ENCODE results near the gene BUB1. TPM values are rescaled to one million over a fixed set of nuclear protein-coding genes. Genes with fewer than 3 reads are reported as not detected.

The BUB1 gene
- total RNA-seq, 1 donor from 2014 or later, result 7.8 TPM

GRCh38 chr2:110660558-110660957 is 17.3 kb downstream of the BUB1 start:
- no peaks in the 10 kb centered on the region for H3K9me3 ChIP-seq (ENCODE audit: control insufficient read depth in 3 of 3, low read length in 3 of 3)
- H3K4me3 ChIP-seq (ENCODE audit: low read length in 3 of 3), result no peak overlapping the region
- no peaks in the 10 kb centered on the region for H3K27me3 ChIP-seq (ENCODE audit: control insufficient read depth in 3 of 3, insufficient read depth in 3 of 3, low read length in 3 of 3)
- no peak overlapping the region for H3K27ac ChIP-seq (ENCODE audit: low read depth, low read length)
- no peaks in the 10 kb centered on the region for H3K36me3 ChIP-seq (ENCODE audit: control insufficient read depth in 3 of 3, insufficient read depth in 3 of 3, low read length in 3 of 3)
- no peak overlapping the region for H3K9ac ChIP-seq (ENCODE audit: low read depth in 1 of 3, low read length in 3 of 3)
- H3K4me1 ChIP-seq (ENCODE audit: control insufficient read depth in 3 of 3, insufficient read depth in 3 of 3, low read length in 3 of 3), result peaks cover 6 to 21% (median 6%) of the 10 kb centered on the region in 3 donors

GRCh38 chr2:110659248-110659647 is 18.6 kb downstream of the BUB1 start:
- Histone ChIP-seq H3K36me3 (ENCODE audit: control insufficient read depth in 3 of 3, insufficient read depth in 3 of 3, low read length in 3 of 3) (no peaks in the 10 kb centered on the region), H3K27me3 (ENCODE audit: control insufficient read depth in 3 of 3, insufficient read depth in 3 of 3, low read length in 3 of 3) (no peaks in the 10 kb centered on the region), H3K9me3 (ENCODE audit: control insufficient read depth in 3 of 3, low read length in 3 of 3) (no peaks in the 10 kb centered on the region), H3K4me3 (ENCODE audit: low read length in 3 of 3) (no peak overlapping the region), H3K9ac (ENCODE audit: low read depth in 1 of 3, low read length in 3 of 3) (no peak overlapping the region), H3K4me1 (ENCODE audit: control insufficient read depth in 3 of 3, insufficient read depth in 3 of 3, low read length in 3 of 3) (peaks cover 6 to 21% (median 6%) of the 10 kb centered on the region in 3 donors), H3K27ac (ENCODE audit: low read depth, low read length) (no peak overlapping the region)

- Histone ChIP-seq H3K27me3 (ENCODE audit: control insufficient read depth in 3 of 3, insufficient read depth in 3 of 3, low read length in 3 of 3) (no peaks in the 10 kb centered on the region), H3K9me3 (ENCODE audit: control insufficient read depth in 3 of 3, low read length in 3 of 3) (no peaks in the 10 kb centered on the region), H3K4me1 (ENCODE audit: control insufficient read depth in 3 of 3, insufficient read depth in 3 of 3, low read length in 3 of 3) (peaks cover 6 to 21% (median 6%) of the 10 kb centered on the region in 3 donors), H3K36me3 (ENCODE audit: control insufficient read depth in 3 of 3, insufficient read depth in 3 of 3, low read length in 3 of 3) (no peaks in the 10 kb centered on the region), H3K9ac (ENCODE audit: low read depth in 1 of 3, low read length in 3 of 3) (no peak overlapping the region), H3K4me3 (ENCODE audit: low read length in 3 of 3) (peak overlapping the region in 1 of 3 donors; percentile 11), H3K27ac (ENCODE audit: low read depth, low read length) (no peak overlapping the region)
Observed at GRCh38 chr2:110657724-110658305, 20.0 kb downstream of the BUB1 start.

- Histone ChIP-seq H3K27ac (ENCODE audit: low read depth, low read length) (no peak overlapping the region), H3K27me3 (ENCODE audit: control insufficient read depth in 3 of 3, insufficient read depth in 3 of 3, low read length in 3 of 3) (no peaks in the 10 kb centered on the region), H3K9me3 (ENCODE audit: control insufficient read depth in 3 of 3, low read length in 3 of 3) (no peaks in the 10 kb centered on the region), H3K9ac (ENCODE audit: low read depth in 1 of 3, low read length in 3 of 3) (no peak overlapping the region), H3K4me1 (ENCODE audit: control insufficient read depth in 3 of 3, insufficient read depth in 3 of 3, low read length in 3 of 3) (peaks cover 6 to 14% (median 6%) of the 10 kb centered on the region in 3 donors), H3K4me3 (ENCODE audit: low read length in 3 of 3) (no peak overlapping the region), H3K36me3 (ENCODE audit: control insufficient read depth in 3 of 3, insufficient read depth in 3 of 3, low read length in 3 of 3) (no peaks in the 10 kb centered on the region)
Observed at GRCh38 chr2:110655701-110656100, 22.2 kb downstream of the BUB1 start.

GRCh38 chr2:110653861-110654260 is 24.0 kb downstream of the BUB1 start:
- Histone ChIP-seq H3K9ac (ENCODE audit: low read depth in 1 of 3, low read length in 3 of 3) (no peak overlapping the region), H3K4me1 (ENCODE audit: control insufficient read depth in 3 of 3, insufficient read depth in 3 of 3, low read length in 3 of 3) (peaks cover 5 to 6% (median 6%) of the 10 kb centered on the region in 3 donors), H3K36me3 (ENCODE audit: control insufficient read depth in 3 of 3, insufficient read depth in 3 of 3, low read length in 3 of 3) (no peaks in the 10 kb centered on the region), H3K27me3 (ENCODE audit: control insufficient read depth in 3 of 3, insufficient read depth in 3 of 3, low read length in 3 of 3) (no peaks in the 10 kb centered on the region), H3K4me3 (ENCODE audit: low read length in 3 of 3) (no peak overlapping the region), H3K9me3 (ENCODE audit: control insufficient read depth in 3 of 3, low read length in 3 of 3) (no peaks in the 10 kb centered on the region), H3K27ac (ENCODE audit: low read depth, low read length) (no peak overlapping the region)

- Histone ChIP-seq H3K9me3 (ENCODE audit: control insufficient read depth in 3 of 3, low read length in 3 of 3) (no peaks in the 10 kb centered on the region), H3K4me3 (ENCODE audit: low read length in 3 of 3) (no peak overlapping the region), H3K36me3 (ENCODE audit: control insufficient read depth in 3 of 3, insufficient read depth in 3 of 3, low read length in 3 of 3) (no peaks in the 10 kb centered on the region), H3K27me3 (ENCODE audit: control insufficient read depth in 3 of 3, insufficient read depth in 3 of 3, low read length in 3 of 3) (no peaks in the 10 kb centered on the region), H3K9ac (ENCODE audit: low read depth in 1 of 3, low read length in 3 of 3) (no peak overlapping the region), H3K27ac (ENCODE audit: low read depth, low read length) (no peak overlapping the region), H3K4me1 (ENCODE audit: control insufficient read depth in 3 of 3, insufficient read depth in 3 of 3, low read length in 3 of 3) (no peaks in the 10 kb centered on the region)
Observed at GRCh38 chr2:110650346-110650745, 27.5 kb downstream of the BUB1 start.

- no peak overlapping the region for H3K9ac ChIP-seq (ENCODE audit: low read depth in 1 of 3, low read length in 3 of 3)
- no peaks in the 10 kb centered on the region for H3K27me3 ChIP-seq (ENCODE audit: control insufficient read depth in 3 of 3, insufficient read depth in 3 of 3, low read length in 3 of 3)
- H3K4me3 ChIP-seq (ENCODE audit: low read length in 3 of 3), result no peak overlapping the region
- no peaks in the 10 kb centered on the region for H3K9me3 ChIP-seq (ENCODE audit: control insufficient read depth in 3 of 3, low read length in 3 of 3)
- H3K4me1 ChIP-seq (ENCODE audit: control insufficient read depth in 3 of 3, insufficient read depth in 3 of 3, low read length in 3 of 3), result no peaks in the 10 kb centered on the region
- H3K27ac ChIP-seq (ENCODE audit: low read depth, low read length), result no peak overlapping the region
- no peaks in the 10 kb centered on the region for H3K36me3 ChIP-seq (ENCODE audit: control insufficient read depth in 3 of 3, insufficient read depth in 3 of 3, low read length in 3 of 3)
Observed at GRCh38 chr2:110647777-110648176, 30.1 kb downstream of the BUB1 start.

- H3K36me3 ChIP-seq (ENCODE audit: control insufficient read depth in 3 of 3, insufficient read depth in 3 of 3, low read length in 3 of 3), result no peaks in the 10 kb centered on the region
- H3K9me3 ChIP-seq (ENCODE audit: control insufficient read depth in 3 of 3, low read length in 3 of 3), result no peaks in the 10 kb centered on the region
- H3K27ac ChIP-seq (ENCODE audit: low read depth, low read length), result no peak overlapping the region
- no peak overlapping the region for H3K4me3 ChIP-seq (ENCODE audit: low read length in 3 of 3)
- H3K9ac ChIP-seq (ENCODE audit: low read depth in 1 of 3, low read length in 3 of 3), result no peak overlapping the region
- no peaks in the 10 kb centered on the region for H3K4me1 ChIP-seq (ENCODE audit: control insufficient read depth in 3 of 3, insufficient read depth in 3 of 3, low read length in 3 of 3)
- H3K27me3 ChIP-seq (ENCODE audit: control insufficient read depth in 3 of 3, insufficient read depth in 3 of 3, low read length in 3 of 3), result no peaks in the 10 kb centered on the region
Observed at GRCh38 chr2:110645616-110646015, 32.2 kb downstream of the BUB1 start.

GRCh38 chr2:110644357-110644756 is 33.5 kb downstream of the BUB1 start:
- Histone ChIP-seq H3K4me1 (ENCODE audit: control insufficient read depth in 3 of 3, insufficient read depth in 3 of 3, low read length in 3 of 3) (no peaks in the 10 kb centered on the region), H3K27me3 (ENCODE audit: control insufficient read depth in 3 of 3, insufficient read depth in 3 of 3, low read length in 3 of 3) (no peaks in the 10 kb centered on the region)

GRCh38 chr2:110642360-110642759 is 35.5 kb downstream of the BUB1 start:
- Histone ChIP-seq H3K27ac (ENCODE audit: low read depth, low read length) (no peak overlapping the region), H3K9ac (ENCODE audit: low read depth in 1 of 3, low read length in 3 of 3) (no peak overlapping the region), H3K4me1 (ENCODE audit: control insufficient read depth in 3 of 3, insufficient read depth in 3 of 3, low read length in 3 of 3) (no peaks in the 10 kb centered on the region), H3K4me3 (ENCODE audit: low read length in 3 of 3) (no peak overlapping the region), H3K9me3 (ENCODE audit: control insufficient read depth in 3 of 3, low read length in 3 of 3) (no peaks in the 10 kb centered on the region), H3K27me3 (ENCODE audit: control insufficient read depth in 3 of 3, insufficient read depth in 3 of 3, low read length in 3 of 3) (no peaks in the 10 kb centered on the region), H3K36me3 (ENCODE audit: control insufficient read depth in 3 of 3, insufficient read depth in 3 of 3, low read length in 3 of 3) (no peaks in the 10 kb centered on the region)

More at GRCh38 chr2:110644357-110644756, 33.5 kb downstream of the BUB1 start:
- H3K9ac ChIP-seq (ENCODE audit: low read depth in 1 of 3, low read length in 3 of 3), result no peak overlapping the region
- H3K27ac ChIP-seq (ENCODE audit: low read depth, low read length), result no peak overlapping the region
- no peaks in the 10 kb centered on the region for H3K36me3 ChIP-seq (ENCODE audit: control insufficient read depth in 3 of 3, insufficient read depth in 3 of 3, low read length in 3 of 3)
- no peak overlapping the region for H3K4me3 ChIP-seq (ENCODE audit: low read length in 3 of 3)
- H3K9me3 ChIP-seq (ENCODE audit: control insufficient read depth in 3 of 3, low read length in 3 of 3), result no peaks in the 10 kb centered on the region
